ENCODE results near the gene TOP3A. TPM values are rescaled to one million over a fixed set of nuclear protein-coding genes. Genes with fewer than 3 reads are reported as not detected.
A peak's percentile ranks its signal among the peaks of the same experiment; 100 is the strongest.

Gene TOP3A
- total RNA-seq, 2 experiments from 2014 or later: 21.5 to 24.8 TPM

DNA sequence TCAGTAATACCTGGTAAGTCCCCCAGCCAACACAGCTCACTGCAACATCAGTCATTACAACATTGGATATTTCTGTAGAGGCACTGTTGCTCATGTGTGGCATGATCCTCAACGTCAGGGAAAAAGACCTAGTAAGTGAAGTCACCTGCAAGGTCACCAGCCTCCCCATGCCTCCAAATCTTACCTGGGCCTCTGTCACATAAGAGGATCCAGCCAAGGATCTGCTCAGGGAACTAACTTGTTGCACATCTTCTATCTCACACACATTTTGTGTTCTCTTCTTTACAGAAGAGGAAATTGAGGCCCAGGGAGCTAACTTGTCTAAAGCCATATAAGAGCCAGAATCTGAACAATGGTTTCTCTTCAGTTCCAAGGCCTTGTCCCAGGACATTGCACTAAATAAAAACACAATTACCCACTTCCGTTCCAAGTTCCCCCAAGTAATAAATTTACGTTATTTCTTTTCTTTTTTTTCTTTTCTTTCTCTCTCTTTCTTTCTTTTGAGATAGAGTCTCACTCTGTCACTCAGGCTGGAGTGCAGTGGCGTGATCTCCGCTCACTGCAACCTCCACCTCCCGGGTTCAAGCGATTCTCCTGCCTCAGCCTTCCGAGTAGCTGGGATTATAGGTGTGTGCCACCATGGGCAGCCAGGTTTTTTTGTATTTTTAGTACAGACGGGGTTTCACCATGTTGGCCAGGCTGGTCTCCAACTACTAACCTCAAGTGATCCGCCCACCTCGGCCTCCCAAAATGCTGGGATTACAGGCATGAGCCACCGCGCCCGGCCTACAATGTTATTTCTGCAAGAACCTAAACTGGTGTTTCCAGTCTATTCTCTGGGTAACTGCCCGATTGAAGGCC is 47.3 kb upstream of the TOP3A start:
- Mint-ChIP-seq H3K27ac (peak overlapping the region; percentile 79), H3K27me3 (no peaks in the 10 kb centered on the region), H3K9me3 (no peaks in the 10 kb centered on the region), H3K4me1 (ENCODE audit: low read depth) (peaks cover 18% of the 10 kb centered on the region), H3K4me3 (peak overlapping the region; percentile 91), H3K36me3 (ENCODE audit: low read depth) (no peaks in the 10 kb centered on the region)
- H3K4me3 ChIP-seq (ENCODE audit: low read length): peak overlapping the region; percentile 69
- ATAC-seq (ENCODE audit: poor library complexity): no peak
- no peaks in the 10 kb centered on the region for H3K36me3 ChIP-seq (ENCODE audit: insufficient read depth, low read length)
- H3K27me3 ChIP-seq (ENCODE audit: control insufficient read depth in 1 of 2, insufficient read depth in 2 of 2, low read length in 2 of 2): no peaks in the 10 kb centered on the region
- TF ChIP-seq, protein P1, sequence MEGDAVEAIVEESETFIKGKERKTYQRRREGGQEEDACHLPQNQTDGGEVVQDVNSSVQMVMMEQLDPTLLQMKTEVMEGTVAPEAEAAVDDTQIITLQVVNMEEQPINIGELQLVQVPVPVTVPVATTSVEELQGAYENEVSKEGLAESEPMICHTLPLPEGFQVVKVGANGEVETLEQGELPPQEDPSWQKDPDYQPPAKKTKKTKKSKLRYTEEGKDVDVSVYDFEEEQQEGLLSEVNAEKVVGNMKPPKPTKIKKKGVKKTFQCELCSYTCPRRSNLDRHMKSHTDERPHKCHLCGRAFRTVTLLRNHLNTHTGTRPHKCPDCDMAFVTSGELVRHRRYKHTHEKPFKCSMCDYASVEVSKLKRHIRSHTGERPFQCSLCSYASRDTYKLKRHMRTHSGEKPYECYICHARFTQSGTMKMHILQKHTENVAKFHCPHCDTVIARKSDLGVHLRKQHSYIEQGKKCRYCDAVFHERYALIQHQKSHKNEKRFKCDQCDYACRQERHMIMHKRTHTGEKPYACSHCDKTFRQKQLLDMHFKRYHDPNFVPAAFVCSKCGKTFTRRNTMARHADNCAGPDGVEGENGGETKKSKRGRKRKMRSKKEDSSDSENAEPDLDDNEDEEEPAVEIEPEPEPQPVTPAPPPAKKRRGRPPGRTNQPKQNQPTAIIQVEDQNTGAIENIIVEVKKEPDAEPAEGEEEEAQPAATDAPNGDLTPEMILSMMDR (IDR thresholded peaks at IDR 0.05): no peak
- ChIA-PET CTCF (interaction anchor here (0.9 to 1.2 kb wide), 2 partner anchors 9 to 42 kb away, joined by 3 read pairs; no protein-coding TSS in a partner anchor), POLR2A (interaction anchor here (2.2 kb wide), 1 partner anchor 47 kb away, joined by 8 read pairs; the partner anchor contains the start of genes SMCR8 and TOP3A)
- no peak overlapping the region for H3K27ac ChIP-seq (ENCODE audit: low read depth in 1 of 2, low read length in 2 of 2)
- intact Hi-C loops (cut with DNase I, micrococcal nuclease): loop anchor here in 1 of 2 experiments (2.0 kb wide), 1 partner anchor 101 kb away; the partner anchor contains the start of gene MIEF2
- no peak for DNase-seq
- H3K9me3 ChIP-seq (ENCODE audit: control insufficient read depth in 1 of 2, insufficient read depth in 1 of 2, low read length in 2 of 2): no peaks in the 10 kb centered on the region
- H3K4me1 ChIP-seq (ENCODE audit: insufficient read depth, low read length): peaks cover 16% of the 10 kb centered on the region

DNA sequence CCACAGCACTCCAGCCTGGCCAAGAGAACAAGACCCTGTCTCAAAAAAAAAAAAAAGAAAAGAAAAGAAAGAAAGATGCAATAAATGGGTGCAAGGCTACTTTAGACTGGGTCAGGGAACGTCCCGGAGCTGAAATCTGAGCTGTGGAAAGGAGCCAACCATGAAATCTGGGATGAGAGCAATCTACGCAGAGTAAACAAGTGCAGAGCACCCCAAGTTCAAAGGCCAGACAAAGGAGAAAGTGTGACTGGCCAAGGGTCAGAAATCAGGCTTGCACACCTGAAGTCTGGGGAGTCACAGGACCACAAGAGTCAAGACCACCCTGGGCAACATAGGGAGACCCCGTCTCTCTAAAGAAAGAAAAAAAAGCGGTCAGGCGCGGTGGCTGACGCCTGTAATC is 45.7 kb upstream of the TOP3A start:
- TF ChIP-seq, protein P1 (IDR thresholded peaks at IDR 0.05): no peak
- POLR2A ChIA-PET: no interaction called here
- Histone ChIP-seq H3K4me1 (ENCODE audit: insufficient read depth, low read length) (peaks cover 16% of the 10 kb centered on the region), H3K27me3 (ENCODE audit: control insufficient read depth in 1 of 2, insufficient read depth in 2 of 2, low read length in 2 of 2) (no peaks in the 10 kb centered on the region), H3K4me3 (ENCODE audit: low read length) (no peak overlapping the region), H3K27ac (ENCODE audit: low read depth in 1 of 2, low read length in 2 of 2) (no peak overlapping the region), H3K9me3 (ENCODE audit: control insufficient read depth in 1 of 2, insufficient read depth in 1 of 2, low read length in 2 of 2) (no peaks in the 10 kb centered on the region), H3K36me3 (ENCODE audit: insufficient read depth, low read length) (no peaks in the 10 kb centered on the region)
- no peak for ATAC-seq (ENCODE audit: poor library complexity)
- intact Hi-C loops (cut with DNase I, micrococcal nuclease): no loop called here
- peak overlapping the region; percentile 40 for H3K4me3 Mint-ChIP-seq
- H3K9me3 Mint-ChIP-seq: no peaks in the 10 kb centered on the region
- peaks cover 18% of the 10 kb centered on the region for H3K4me1 Mint-ChIP-seq (ENCODE audit: low read depth)
- H3K36me3 Mint-ChIP-seq (ENCODE audit: low read depth): peaks cover 7% of the 10 kb centered on the region
- DNase-seq: no peak
- no peaks in the 10 kb centered on the region for H3K27me3 Mint-ChIP-seq
- CTCF ChIA-PET: no interaction called here
- H3K27ac Mint-ChIP-seq: no peak overlapping the region

DNA sequence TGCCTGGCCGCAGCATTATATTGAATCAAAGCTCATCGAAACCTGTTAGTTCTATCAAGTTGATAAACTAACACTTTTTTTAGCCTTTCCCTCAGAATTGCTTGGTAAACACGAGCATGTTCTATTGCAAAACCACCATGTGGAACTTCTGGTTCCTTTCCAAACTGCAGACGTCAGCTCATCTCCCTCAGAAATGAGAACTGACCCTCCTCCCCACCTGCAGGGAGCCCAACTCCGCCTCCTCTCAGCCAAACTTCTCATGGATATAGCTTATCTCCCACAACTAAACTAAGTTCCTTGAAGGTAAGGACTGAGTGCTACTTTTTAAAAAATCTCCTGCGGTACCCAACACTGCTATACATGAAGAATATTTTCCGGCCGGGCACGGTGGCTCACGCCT is 41.8 kb upstream of the TOP3A start:
- no peak for ATAC-seq (ENCODE audit: poor library complexity)
- intact Hi-C loops (cut with DNase I, micrococcal nuclease): no loop called here
- no peak overlapping the region for H3K27ac Mint-ChIP-seq
- H3K9me3 ChIP-seq (ENCODE audit: control insufficient read depth in 1 of 2, insufficient read depth in 1 of 2, low read length in 2 of 2): no peaks in the 10 kb centered on the region
- no peaks in the 10 kb centered on the region for H3K27me3 ChIP-seq (ENCODE audit: control insufficient read depth in 1 of 2, insufficient read depth in 2 of 2, low read length in 2 of 2)
- no peaks in the 10 kb centered on the region for H3K9me3 Mint-ChIP-seq
- no peaks in the 10 kb centered on the region for H3K27me3 Mint-ChIP-seq
- peaks cover 19% of the 10 kb centered on the region for H3K36me3 ChIP-seq (ENCODE audit: insufficient read depth, low read length)
- no peak overlapping the region for H3K4me3 Mint-ChIP-seq
- TF ChIP-seq, protein P1 (IDR thresholded peaks at IDR 0.05): no peak
- no peaks in the 10 kb centered on the region for H3K4me1 ChIP-seq (ENCODE audit: insufficient read depth, low read length)
- H3K36me3 Mint-ChIP-seq (ENCODE audit: low read depth): peaks cover 33% of the 10 kb centered on the region
- CTCF ChIA-PET: no interaction called here
- POLR2A ChIA-PET: no interaction called here
- H3K4me1 Mint-ChIP-seq (ENCODE audit: low read depth): no peaks in the 10 kb centered on the region
- no peak for DNase-seq
- H3K4me3 ChIP-seq (ENCODE audit: low read length): no peak overlapping the region
- no peak overlapping the region for H3K27ac ChIP-seq (ENCODE audit: low read depth in 1 of 2, low read length in 2 of 2)
